ENCODE measurements around the gene DGKB. TPM values are rescaled to one million over a fixed set of nuclear protein-coding genes. Genes with fewer than 3 reads are reported as not detected.

DGKB gene
- total and polyA plus RNA-seq, 2 of the 8 experiments (the other 6 are each of a cell fraction or from before 2014, with no cell fraction given): 1.9 to 2.6 TPM

DNA sequence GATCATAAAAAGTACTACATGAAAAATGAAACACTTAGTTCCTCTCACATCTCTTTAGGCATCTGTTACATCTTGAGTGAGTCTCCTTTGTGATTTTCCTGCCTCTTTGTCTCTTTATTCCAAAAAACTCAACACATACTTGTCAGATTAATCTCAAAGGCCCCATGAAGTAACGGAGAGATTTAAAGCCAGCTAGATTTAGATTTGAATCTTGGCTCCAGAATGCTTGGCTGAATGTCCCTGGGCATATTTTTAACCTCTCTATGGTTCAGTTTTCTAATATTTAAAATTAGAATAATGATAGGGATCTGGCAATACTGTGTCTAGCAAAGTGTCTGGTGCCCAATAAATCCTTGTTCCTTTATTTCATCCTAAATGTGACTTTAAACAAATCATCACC lies 140.0 kb downstream of the DGKB start:
- Histone ChIP-seq H2AK5ac (ENCODE audit: low read depth, low read length) (no peak overlapping the region), H2BK5ac (ENCODE audit: low read depth, low read length) (no peak overlapping the region), H3K4me2 (ENCODE audit: insufficient read depth in 1 of 2, low read depth in 2 of 2, low read length in 2 of 2) (no peak overlapping the region), H3K9ac (replicated peaks in 1 of 4; ENCODE audit: extremely low read depth in 1 of 4, low read depth in 3 of 4, low read length in 3 of 4) (no peak overlapping the region), H3K79me1 (ENCODE audit: low read depth, low read length) (no peaks in the 10 kb centered on the region), H3K27me3 (replicated peaks in 1 of 4; ENCODE audit: control insufficient read depth in 3 of 4, extremely low read depth in 1 of 4, insufficient read depth in 3 of 4, low read length in 3 of 4) (no peaks in the 10 kb centered on the region), H4K91ac (replicated peaks; ENCODE audit: insufficient read length, low read length) (no peak overlapping the region), H4K8ac (ENCODE audit: extremely low read depth, insufficient read depth, low read length) (no peak overlapping the region), H3K23ac (ENCODE audit: insufficient read length) (no peak overlapping the region), H2BK120ac (replicated peaks; ENCODE audit: low read depth, low read length) (no peak overlapping the region), H3K36me3 (ENCODE audit: control insufficient read depth in 2 of 4, insufficient read depth in 4 of 4, low read length in 3 of 4) (no peaks in the 10 kb centered on the region), H3K4me3 (ENCODE audit: extremely low read depth in 1 of 4, insufficient read depth in 2 of 4, low read depth in 3 of 4, low read length in 4 of 4) (no peak overlapping the region), H4K5ac (ENCODE audit: insufficient read length, low read depth, low read length) (no peak overlapping the region), H3K9me3 (ENCODE audit: insufficient read depth in 2 of 2, low read depth in 1 of 2, low read length in 1 of 2) (no peaks in the 10 kb centered on the region), H3K18ac (ENCODE audit: extremely low read depth, low read length) (no peak overlapping the region), H2BK20ac (ENCODE audit: low read length) (no peak overlapping the region), H2BK12ac (ENCODE audit: low read depth, low read length) (no peak overlapping the region), H3K14ac (ENCODE audit: insufficient read length) (no peak overlapping the region), H4K20me1 (replicated peaks in 1 of 2; ENCODE audit: control insufficient read depth in 1 of 2, insufficient read depth in 2 of 2, low read length in 2 of 2) (no peaks in the 10 kb centered on the region), H3K27ac (ENCODE audit: low read depth, low read length) (no peak overlapping the region), H3K23me2 (ENCODE audit: low read depth, low read length) (no peaks in the 10 kb centered on the region), H3K4ac (replicated peaks; ENCODE audit: insufficient read length, low read depth, low read length) (no peak overlapping the region), H3K56ac (replicated peaks; ENCODE audit: insufficient read length, low read depth, low read length) (no peak overlapping the region), H2AFZ (ENCODE audit: low read length) (no peak overlapping the region), H3K79me2 (ENCODE audit: control insufficient read depth in 1 of 2, insufficient read depth in 2 of 2, low read length in 2 of 2) (no peaks in the 10 kb centered on the region), H2BK15ac (ENCODE audit: low read length) (no peak overlapping the region), H3K4me1 (replicated peaks in 1 of 4; ENCODE audit: control insufficient read depth in 3 of 4, insufficient read depth in 4 of 4, low read length in 3 of 4) (peaks cover 0 to 2% (median 0%) of the 10 kb centered on the region in 4 experiments; a peak in 1 of 7 replicates)
- DNase-seq (ENCODE audit: low read depth in 1 of 2, low spot score in 2 of 2): no peak
- ChIA-PET POLR2A (ENCODE audit: partially characterized antibody) (no interaction called here), CTCF (ENCODE audit: partially characterized antibody) (no interaction called here)
- WGBS, 2 experiments (ENCODE audit: extremely low coverage in 1 of 2, insufficient coverage in 1 of 2, insufficient read length in 1 of 2, insufficient replicate concordance in 2 of 2, low coverage in 1 of 2, low lambda C conversion rate in 2 of 2, missing lambda C conversion rate in 1 of 2): 95% methylated on average over 1 of the region's 1 CpG; no CpG with 5 or more reads in 1 of the 2 experiments
- FAIRE-seq: no peak
- TF ChIP-seq RXRA (IDR thresholded peaks at IDR 0.05; ENCODE audit: insufficient read depth, low read depth, low read length) (no peak), ZNF274 (IDR thresholded peaks at IDR 0.05; ENCODE audit: borderline replicate concordance, extremely low read depth, low read length) (no peak), POU5F1 (IDR thresholded peaks at IDR 0.05; ENCODE audit: low read depth, low read length) (no peak), TCF12 (IDR thresholded peaks at IDR 0.05; ENCODE audit: low read depth, low read length) (no peak), POLR2A (IDR thresholded peaks at IDR 0.05; ENCODE audit: control extremely low read depth in 1 of 2, low read depth in 2 of 2, low read length in 2 of 2) (no peak), CTBP2 (IDR thresholded peaks at IDR 0.05; ENCODE audit: borderline replicate concordance, insufficient read depth, insufficient read length, low read length) (no peak), HDAC2 (IDR thresholded peaks at IDR 0.05; ENCODE audit: borderline replicate concordance in 1 of 2, low read depth in 2 of 2, low read length in 2 of 2) (no peak), MAFK (IDR thresholded peaks at IDR 0.05; ENCODE audit: low read depth, low read length) (no peak), TAF7 (optimal IDR thresholded peaks at IDR 0.05; ENCODE audit: borderline replicate concordance, low read depth, low read length) (no peak), SIN3A (conservative IDR thresholded peaks at IDR 0.05 in 1 of 2, IDR thresholded peaks at IDR 0.05 in 1 of 2; ENCODE audit: low read depth in 1 of 2, low read length in 2 of 2) (no peak)
- TF ChIP-seq, protein P1, sequence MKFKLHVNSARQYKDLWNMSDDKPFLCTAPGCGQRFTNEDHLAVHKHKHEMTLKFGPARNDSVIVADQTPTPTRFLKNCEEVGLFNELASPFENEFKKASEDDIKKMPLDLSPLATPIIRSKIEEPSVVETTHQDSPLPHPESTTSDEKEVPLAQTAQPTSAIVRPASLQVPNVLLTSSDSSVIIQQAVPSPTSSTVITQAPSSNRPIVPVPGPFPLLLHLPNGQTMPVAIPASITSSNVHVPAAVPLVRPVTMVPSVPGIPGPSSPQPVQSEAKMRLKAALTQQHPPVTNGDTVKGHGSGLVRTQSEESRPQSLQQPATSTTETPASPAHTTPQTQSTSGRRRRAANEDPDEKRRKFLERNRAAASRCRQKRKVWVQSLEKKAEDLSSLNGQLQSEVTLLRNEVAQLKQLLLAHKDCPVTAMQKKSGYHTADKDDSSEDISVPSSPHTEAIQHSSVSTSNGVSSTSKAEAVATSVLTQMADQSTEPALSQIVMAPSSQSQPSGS (IDR thresholded peaks at IDR 0.05; ENCODE audit: low read length): no peak
- TF ChIP-seq, protein P2, sequence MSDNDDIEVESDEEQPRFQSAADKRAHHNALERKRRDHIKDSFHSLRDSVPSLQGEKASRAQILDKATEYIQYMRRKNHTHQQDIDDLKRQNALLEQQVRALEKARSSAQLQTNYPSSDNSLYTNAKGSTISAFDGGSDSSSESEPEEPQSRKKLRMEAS (IDR thresholded peaks at IDR 0.05): no peak

Measured in H1 (cell line).